Stimulated activated CD8-positive, alpha-beta memory T cell treated with anti-CD3 and anti-CD28 coated beads, Interleukin-15, amount 100 ng/mL, for 1 hour (primary cell): ENCODE data around the gene ALG2.

Experiments used
- DNase-seq: peaks from one replicate; pipeline ENCODE4 v3.0.0-alpha.2; 2020; ENCODE audit warnings: low read depth

The ALG2 gene

DNA sequence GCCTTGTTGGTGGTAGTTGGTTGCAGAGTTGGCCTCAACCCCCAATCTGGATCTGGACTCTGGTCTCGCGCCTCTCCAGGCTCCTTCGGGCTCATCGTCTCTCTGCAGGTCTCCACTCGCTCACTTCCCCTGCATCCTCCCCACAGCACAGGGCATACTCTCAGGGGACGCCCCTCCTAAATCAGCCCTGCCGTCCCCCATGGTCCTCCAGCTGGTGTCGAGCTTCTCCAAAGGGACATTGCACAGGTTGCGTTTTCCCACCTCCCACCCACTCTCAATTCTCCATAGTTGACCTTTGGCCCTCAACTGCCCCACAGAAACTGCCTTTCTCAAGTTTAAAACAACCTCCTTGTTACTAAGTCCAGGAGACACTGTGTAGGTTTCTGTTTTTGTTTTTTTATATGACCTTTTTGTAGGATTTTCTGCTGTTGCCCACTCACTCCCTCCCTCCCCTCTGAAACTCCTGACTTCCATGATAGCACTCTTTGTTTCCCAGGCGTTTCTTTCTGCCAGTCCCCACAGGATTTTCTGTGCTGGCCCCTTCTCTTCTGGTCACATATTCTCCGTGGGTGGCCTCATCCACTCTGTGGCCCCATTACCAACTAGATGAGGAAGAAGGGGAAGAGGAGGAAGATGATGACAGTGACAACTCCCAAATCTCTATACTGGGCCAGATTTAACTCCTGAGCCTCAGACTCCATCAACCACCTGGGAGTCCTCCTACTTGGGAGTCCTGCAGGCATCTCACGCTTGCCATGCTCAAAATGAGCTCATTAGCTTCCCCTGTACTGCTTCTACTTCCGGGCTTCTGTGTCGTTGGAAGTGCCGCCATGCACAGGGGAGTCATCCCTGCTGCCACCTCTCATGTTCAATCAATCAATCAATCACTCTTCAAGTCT, 50.3 kb downstream of the ALG2 start:
- DNase-seq = no peak

DNA sequence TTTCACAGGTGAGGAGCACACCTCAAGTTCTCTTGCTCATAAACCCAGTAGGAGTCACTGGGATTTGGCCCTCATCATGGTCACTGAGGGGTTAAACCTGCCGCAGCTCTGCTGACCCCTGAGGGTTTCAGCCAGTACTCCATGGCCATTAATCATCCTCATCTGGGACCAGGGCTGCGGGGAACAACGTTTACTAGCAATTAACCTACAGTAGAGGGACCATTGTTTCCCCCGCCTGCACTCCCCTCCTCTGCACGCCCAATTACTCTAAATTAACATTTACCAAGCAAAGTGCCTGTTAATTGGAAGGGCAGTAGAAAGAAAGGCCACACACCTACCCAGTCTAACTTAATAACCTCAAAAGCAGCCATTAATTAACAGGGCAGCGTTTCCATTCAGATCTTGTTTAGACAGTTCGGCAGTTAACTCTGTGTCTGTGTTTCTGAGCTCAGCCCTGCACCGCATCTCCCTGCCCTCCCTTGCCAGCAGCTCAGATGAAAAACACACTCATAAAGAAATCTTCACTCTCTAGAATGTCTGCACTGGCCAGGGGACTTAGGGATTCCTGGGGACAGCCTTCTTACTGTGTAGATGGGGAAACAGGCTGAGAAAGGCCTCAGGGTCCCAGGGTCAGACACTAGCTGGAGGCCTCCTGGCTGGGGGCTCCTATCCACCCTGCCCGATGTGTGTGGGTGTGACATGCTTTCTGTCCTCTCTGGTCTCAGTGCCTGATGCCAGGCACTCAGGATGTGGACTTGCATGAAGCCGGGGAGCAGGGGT, 51.6 kb downstream of the ALG2 start:
- DNase-seq = no peak

DNA sequence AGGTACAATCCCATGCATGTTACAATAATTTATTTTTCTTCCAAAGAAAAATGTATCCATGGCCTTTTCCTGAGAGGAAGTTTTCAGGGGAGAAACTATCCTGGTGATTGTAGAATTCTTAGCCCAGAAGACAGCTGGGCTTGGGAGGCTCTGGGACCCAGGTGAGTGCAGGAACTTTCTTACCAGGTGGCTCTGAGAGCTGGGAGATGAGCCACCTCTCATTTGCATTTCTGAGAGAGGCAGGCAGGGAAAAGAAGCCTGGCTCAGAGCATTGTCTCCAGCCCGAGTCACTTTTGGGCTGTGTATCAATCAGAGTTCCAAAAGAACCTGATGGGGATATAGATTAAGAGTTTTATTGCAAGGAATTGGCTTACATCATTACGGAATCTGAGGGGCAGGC, 52.7 kb downstream of the ALG2 start:
- DNase-seq = no peak

DNA sequence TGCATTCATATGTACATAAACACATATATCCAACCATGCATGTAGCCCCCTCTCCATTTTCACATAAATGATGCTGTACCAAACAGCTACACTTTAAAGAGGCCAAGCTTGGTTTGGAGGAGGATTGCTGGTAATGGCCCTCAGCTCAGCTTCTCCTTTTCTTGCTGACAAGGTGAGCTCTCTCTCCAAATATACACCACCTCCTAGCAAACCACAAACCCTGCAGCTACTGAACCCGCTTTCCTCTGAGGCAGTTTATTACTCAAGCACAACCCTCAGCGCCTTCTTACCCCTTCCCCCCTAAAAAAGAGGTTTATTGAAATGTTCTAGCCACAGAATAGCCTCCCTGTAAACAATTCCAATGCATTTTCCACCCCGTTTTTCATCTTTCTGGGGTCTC, 54.0 kb downstream of the ALG2 start:
- no peak for DNase-seq

DNA sequence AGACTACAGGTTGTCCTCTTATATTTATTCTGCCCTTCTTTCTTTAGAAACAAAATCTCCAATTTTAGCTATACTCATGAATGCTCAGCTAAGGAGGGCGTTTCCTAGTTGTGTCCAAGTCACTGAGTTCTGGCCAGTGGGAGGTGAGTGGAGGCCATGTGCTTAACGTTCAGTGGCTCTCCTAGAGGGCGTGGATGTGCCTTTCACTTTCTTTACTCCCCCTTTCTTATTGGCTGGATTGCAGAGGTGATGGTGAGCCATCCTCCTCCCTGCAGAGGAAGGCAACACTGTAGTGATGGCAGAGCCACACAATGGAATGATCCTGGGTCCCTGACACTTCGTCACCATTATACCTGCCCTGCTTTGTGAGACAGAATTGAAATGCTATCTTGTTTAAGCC, 54.6 kb downstream of the ALG2 start:
- DNase-seq = no peak
